Measurements from ENCODE around the gene SCN1B. TPM values are rescaled to one million over a fixed set of nuclear protein-coding genes. Genes with fewer than 3 reads are reported as not detected.
"Not testable (repeated sequence)": the region's sequence is repeated elsewhere in the genome, so short reads cannot be mapped to it uniquely, and the experiment has no call there.

The SCN1B gene
- polyA plus RNA-seq, 1 donor from 2014 or later: 1.5 TPM

DNA sequence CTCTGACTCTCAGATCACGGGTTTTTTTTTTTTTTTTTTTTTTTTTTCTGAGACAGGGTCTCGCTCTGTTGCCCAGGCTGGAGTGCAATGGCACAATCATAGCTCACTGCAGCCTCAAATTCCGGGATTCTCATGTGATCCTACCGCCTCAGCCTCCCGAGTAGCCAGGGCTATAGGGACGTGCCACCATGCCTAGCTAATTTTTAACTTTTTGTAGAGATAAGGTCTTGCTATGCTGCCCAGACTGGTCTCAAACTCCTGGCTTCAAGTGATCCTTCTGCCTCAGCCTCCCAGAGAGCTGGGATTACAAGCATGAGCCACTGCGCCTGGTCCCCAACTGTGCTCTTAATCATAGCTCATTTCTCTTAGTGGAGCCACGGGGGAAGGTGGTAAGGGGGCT lies 34.7 kb upstream of the SCN1B start:
- no peaks in the 10 kb centered on the region for H3K36me3 ChIP-seq (ENCODE audit: insufficient read depth, low read length)
- no peaks in the 10 kb centered on the region for H3K9me2 ChIP-seq (ENCODE audit: insufficient read depth, low read length)
- H2AFZ ChIP-seq (ENCODE audit: low read depth, low read length): no peak overlapping the region
- H3K4me3 ChIP-seq (ENCODE audit: low read length): no peak overlapping the region
- H3F3A ChIP-seq (ENCODE audit: insufficient read depth, low read length, poor library complexity, severe bottlenecking): no peaks in the 10 kb centered on the region
- H4K20me1 ChIP-seq (ENCODE audit: insufficient read depth): no peaks in the 10 kb centered on the region
- no peak overlapping the region for H3K9ac ChIP-seq (ENCODE audit: low read length)
- no peak overlapping the region for H3K4me2 ChIP-seq (ENCODE audit: low read length)
- H3K79me2 ChIP-seq (replicated peaks; ENCODE audit: insufficient read depth, low read length): peaks cover 11% of the 10 kb centered on the region
- H3K27ac ChIP-seq (ENCODE audit: low read length): no peak overlapping the region
- no peaks in the 10 kb centered on the region for H3K9me3 ChIP-seq (ENCODE audit: low read length)
- H3K27me3 ChIP-seq (ENCODE audit: insufficient read depth, low read depth, low read length): no peaks in the 10 kb centered on the region
- TF ChIP-seq, protein P1, sequence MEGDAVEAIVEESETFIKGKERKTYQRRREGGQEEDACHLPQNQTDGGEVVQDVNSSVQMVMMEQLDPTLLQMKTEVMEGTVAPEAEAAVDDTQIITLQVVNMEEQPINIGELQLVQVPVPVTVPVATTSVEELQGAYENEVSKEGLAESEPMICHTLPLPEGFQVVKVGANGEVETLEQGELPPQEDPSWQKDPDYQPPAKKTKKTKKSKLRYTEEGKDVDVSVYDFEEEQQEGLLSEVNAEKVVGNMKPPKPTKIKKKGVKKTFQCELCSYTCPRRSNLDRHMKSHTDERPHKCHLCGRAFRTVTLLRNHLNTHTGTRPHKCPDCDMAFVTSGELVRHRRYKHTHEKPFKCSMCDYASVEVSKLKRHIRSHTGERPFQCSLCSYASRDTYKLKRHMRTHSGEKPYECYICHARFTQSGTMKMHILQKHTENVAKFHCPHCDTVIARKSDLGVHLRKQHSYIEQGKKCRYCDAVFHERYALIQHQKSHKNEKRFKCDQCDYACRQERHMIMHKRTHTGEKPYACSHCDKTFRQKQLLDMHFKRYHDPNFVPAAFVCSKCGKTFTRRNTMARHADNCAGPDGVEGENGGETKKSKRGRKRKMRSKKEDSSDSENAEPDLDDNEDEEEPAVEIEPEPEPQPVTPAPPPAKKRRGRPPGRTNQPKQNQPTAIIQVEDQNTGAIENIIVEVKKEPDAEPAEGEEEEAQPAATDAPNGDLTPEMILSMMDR (IDR thresholded peaks at IDR 0.05; ENCODE audit: poor library complexity, severe bottlenecking): no peak
- no peak for TF ChIP-seq REST (IDR thresholded peaks at IDR 0.05; ENCODE audit: borderline replicate concordance)
- no peak for TF ChIP-seq MXI1 (conservative IDR thresholded peaks at IDR 0.05; ENCODE audit: poor library complexity, severe bottlenecking)
- TF ChIP-seq EZH2 (IDR thresholded peaks at IDR 0.05; ENCODE audit: borderline replicate concordance, insufficient read depth, low read length, poor library complexity, severe bottlenecking): no peak
- no peak for TF ChIP-seq SMC3 (conservative IDR thresholded peaks at IDR 0.05; ENCODE audit: poor library complexity)
- TF ChIP-seq POLR2AphosphoS5 (IDR thresholded peaks at IDR 0.05): no peak
- no peak for TF ChIP-seq TAF1 (IDR thresholded peaks at IDR 0.05; ENCODE audit: low read depth)
- TF ChIP-seq RAD21 (conservative IDR thresholded peaks at IDR 0.05): no peak
- no peak for TF ChIP-seq EP300 (conservative IDR thresholded peaks at IDR 0.05; ENCODE audit: poor library complexity, severe bottlenecking)

GRCh38 chr19:34997071-34997617 lies 33.1 kb upstream of the SCN1B start:
- H3K9me2 ChIP-seq (ENCODE audit: insufficient read depth, low read length): no peaks in the 10 kb centered on the region
- TF ChIP-seq POLR2AphosphoS5 (IDR thresholded peaks at IDR 0.05) (no peak), REST (IDR thresholded peaks at IDR 0.05; ENCODE audit: borderline replicate concordance) (no peak), EZH2 (IDR thresholded peaks at IDR 0.05; ENCODE audit: borderline replicate concordance, insufficient read depth, low read length, poor library complexity, severe bottlenecking) (no peak), SMC3 (conservative IDR thresholded peaks at IDR 0.05; ENCODE audit: poor library complexity) (no peak), EP300 (conservative IDR thresholded peaks at IDR 0.05; ENCODE audit: poor library complexity, severe bottlenecking) (no peak), TAF1 (IDR thresholded peaks at IDR 0.05; ENCODE audit: low read depth) (no peak), MXI1 (conservative IDR thresholded peaks at IDR 0.05; ENCODE audit: poor library complexity, severe bottlenecking) (no peak), RAD21 (conservative IDR thresholded peaks at IDR 0.05) (no peak)
- TF ChIP-seq, protein P1 (IDR thresholded peaks at IDR 0.05; ENCODE audit: poor library complexity, severe bottlenecking): no peak
- H3K79me2 ChIP-seq (replicated peaks; ENCODE audit: insufficient read depth, low read length): peaks cover 24% of the 10 kb centered on the region
- no peaks in the 10 kb centered on the region for H4K20me1 ChIP-seq (ENCODE audit: insufficient read depth)
- no peak overlapping the region for H3K9ac ChIP-seq (ENCODE audit: low read length)
- no peak overlapping the region for H2AFZ ChIP-seq (ENCODE audit: low read depth, low read length)
- no peak overlapping the region for H3K4me2 ChIP-seq (ENCODE audit: low read length)
- no peaks in the 10 kb centered on the region for H3K27me3 ChIP-seq (ENCODE audit: insufficient read depth, low read depth, low read length)
- H3K4me3 ChIP-seq (ENCODE audit: low read length): no peak overlapping the region
- no peaks in the 10 kb centered on the region for H3K36me3 ChIP-seq (ENCODE audit: insufficient read depth, low read length)
- H3F3A ChIP-seq (ENCODE audit: insufficient read depth, low read length, poor library complexity, severe bottlenecking): no peaks in the 10 kb centered on the region
- no peaks in the 10 kb centered on the region for H3K9me3 ChIP-seq (ENCODE audit: low read length)
- H3K27ac ChIP-seq (ENCODE audit: low read length): no peak overlapping the region

DNA sequence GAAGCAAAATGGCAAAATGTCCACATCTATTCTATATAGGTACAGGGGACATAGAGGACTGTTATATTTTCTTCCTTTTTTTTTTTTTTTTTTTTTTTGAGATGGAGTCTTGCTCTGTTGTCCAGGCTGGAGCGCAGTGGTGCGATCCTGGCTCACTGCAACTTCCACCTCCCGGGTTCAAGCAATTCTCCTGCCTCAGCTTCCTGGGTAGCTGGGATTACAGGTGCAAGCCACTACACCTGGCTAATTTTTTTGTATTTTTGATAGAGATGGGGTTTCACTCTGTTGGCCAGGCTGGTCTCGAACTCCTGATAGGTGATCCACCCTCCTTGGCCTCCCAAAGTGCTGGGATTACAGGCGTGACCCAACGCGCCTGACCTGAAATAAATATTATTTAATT lies 32.0 kb upstream of the SCN1B start:
- H3K9me3 ChIP-seq (ENCODE audit: low read length); H3K4me3 ChIP-seq (ENCODE audit: low read length); H3K27ac ChIP-seq (ENCODE audit: low read length): not testable (repeated sequence)

More for the DNA sequence above, 32.0 kb upstream of the SCN1B start:
- H3K79me2 ChIP-seq (replicated peaks; ENCODE audit: insufficient read depth, low read length): peaks cover 31% of the 10 kb centered on the region
- H2AFZ ChIP-seq (ENCODE audit: low read depth, low read length); H3K9me2 ChIP-seq (ENCODE audit: insufficient read depth, low read length); H3F3A ChIP-seq (ENCODE audit: insufficient read depth, low read length, poor library complexity, severe bottlenecking); H4K20me1 ChIP-seq (ENCODE audit: insufficient read depth); H3K4me2 ChIP-seq (ENCODE audit: low read length); H3K36me3 ChIP-seq (ENCODE audit: insufficient read depth, low read length); H3K9ac ChIP-seq (ENCODE audit: low read length); H3K27me3 ChIP-seq (ENCODE audit: insufficient read depth, low read depth, low read length): not testable (repeated sequence)

All from neural cell (in vitro differentiated cells).